GM21367 (cell line): ENCODE measurements around the gene FGFRL1.
"Not testable (repeated sequence)": the region's sequence is repeated elsewhere in the genome, so short reads cannot be mapped to it uniquely, and the experiment has no call there.

Experiments used
- ATAC-seq: cut with Tn5 transposase; IDR thresholded peaks from one replicate; pipeline ENCODE4 v1.9.1; 2021; ENCODE audit not compliant: unreplicated experiment

FGFRL1 gene

GRCh38 chr4:991451-992296, 19.8 kb upstream of the FGFRL1 start:
- ATAC-seq = no peak

GRCh38 chr4:992297-993110, 18.9 kb upstream of the FGFRL1 start:
- ATAC-seq = no peak

DNA sequence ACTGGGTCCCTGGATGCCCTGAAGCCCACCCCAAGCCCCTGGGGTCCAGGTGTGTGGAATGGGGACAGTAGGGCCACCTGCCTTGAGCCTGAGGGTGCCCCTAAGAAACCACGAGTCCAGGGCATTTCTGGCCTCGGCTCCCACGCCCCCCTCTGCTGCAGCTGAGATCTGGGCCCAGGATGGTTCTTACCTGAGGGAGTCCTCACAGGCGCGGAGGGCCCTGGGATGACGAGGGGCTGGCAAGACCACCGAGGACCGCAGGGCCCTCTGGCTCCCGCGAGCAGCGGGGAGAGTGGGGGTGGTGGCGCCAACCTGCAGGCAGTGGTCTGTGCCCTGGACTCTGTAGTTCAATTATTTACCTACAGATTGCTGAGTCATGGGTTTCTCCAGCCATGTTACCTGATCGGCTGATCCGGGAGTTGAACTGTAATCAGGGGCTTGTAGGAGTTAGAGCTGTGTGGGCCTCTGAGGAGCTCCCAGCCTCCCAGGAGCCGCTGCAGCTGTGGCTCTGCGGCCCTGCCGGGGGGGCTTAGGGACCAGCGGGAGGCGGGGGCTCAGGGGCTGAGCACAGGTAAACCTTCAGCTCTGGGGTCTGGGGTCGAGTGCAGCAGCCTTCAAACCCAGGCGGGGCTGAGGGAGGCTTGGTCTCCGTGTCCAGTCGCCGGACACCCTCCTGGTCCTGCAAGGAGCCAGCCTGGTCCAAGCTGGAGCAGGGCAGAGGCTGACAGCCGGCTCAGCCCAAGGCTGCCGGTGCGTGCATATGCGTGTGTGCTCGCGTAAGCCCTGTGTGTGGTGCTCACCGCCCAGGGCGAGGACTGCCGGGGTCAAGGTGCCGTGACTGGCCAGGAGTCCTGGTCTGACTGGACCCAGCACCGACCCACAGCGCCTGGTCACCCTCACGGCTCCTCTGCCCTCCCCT, 18.1 kb upstream of the FGFRL1 start, which contains the start of gene SLC26A1:
SLC26A1 (minus strand) TSS at position 294 of the 919 bp plus-strand sequence. CDS start 1,701 bp downstream, outside the sequence.
- no peak for ATAC-seq

- no peak for ATAC-seq
Measured at GRCh38 chr4:995311-996026, 16.0 kb upstream of the FGFRL1 start.

DNA sequence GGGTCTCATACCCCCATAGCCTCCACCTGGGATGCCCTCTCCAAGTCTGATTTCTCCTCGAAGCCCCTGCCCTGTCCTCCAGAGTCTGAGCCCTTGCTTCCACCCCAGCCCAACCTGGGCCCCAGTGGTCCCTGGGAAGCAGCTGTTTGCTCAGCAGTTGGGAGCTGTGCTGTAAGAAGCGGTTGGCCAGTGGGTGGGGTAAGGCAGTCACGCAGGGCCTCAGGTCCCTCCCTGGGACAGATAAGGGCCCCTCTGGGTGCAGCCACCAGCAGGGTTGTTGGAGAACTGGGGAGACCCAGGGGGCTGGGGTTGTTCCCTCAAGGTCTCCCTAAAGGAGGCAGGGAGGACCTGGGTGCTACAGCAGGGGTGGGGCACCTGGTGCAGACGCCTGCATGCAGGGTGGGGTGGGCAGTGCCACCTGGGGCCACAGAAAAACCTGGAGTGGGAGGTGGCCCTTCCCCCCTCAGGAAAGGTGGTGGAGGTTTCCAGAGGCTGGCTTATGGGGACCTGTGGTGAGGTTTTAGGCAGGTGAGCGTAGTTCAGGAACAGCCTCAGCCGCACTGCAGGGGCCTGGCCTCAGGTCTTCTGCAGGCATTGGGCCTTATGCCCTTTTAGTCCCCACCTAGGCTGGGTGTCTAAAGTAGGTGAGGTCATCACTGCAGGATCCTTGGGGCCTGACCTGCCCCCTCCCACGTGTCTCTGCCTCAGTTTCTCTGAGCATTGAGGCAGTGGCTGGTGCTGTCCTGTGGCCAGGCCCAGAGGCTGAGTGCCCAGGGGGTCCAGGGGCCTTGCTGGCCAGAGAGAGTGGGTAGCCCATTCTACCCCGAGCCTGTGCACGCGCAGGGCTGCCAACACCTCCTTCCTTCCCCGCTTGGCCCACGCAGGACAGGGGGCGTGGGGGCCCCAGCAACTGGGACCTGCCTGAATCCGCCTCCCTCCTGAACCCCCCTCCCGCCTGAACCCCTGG, 15.1 kb upstream of the FGFRL1 start:
- no peak for ATAC-seq

DNA sequence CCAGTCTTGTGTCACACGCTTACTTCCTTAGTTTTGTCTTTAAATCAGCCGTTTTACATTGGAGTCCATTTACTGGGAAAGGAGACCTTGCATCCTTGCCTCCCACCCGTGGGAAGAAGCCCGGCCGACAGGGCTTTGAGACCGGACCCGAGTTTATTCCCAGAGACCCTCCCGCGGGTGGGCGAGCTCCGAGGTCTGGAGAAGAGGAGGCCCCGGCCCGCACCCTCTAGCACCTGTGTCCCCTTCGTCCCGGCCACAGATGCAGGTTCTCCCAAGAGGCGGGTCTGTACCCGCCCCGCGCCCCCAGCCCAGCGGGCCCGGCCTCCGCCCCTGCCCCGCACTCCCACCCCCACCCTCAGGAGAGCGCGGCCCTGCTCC, 14.4 kb upstream of the FGFRL1 start:
- no peak for ATAC-seq

GRCh38 chr4:997375-998071, 13.9 kb upstream of the FGFRL1 start:
- no peak for ATAC-seq

DNA sequence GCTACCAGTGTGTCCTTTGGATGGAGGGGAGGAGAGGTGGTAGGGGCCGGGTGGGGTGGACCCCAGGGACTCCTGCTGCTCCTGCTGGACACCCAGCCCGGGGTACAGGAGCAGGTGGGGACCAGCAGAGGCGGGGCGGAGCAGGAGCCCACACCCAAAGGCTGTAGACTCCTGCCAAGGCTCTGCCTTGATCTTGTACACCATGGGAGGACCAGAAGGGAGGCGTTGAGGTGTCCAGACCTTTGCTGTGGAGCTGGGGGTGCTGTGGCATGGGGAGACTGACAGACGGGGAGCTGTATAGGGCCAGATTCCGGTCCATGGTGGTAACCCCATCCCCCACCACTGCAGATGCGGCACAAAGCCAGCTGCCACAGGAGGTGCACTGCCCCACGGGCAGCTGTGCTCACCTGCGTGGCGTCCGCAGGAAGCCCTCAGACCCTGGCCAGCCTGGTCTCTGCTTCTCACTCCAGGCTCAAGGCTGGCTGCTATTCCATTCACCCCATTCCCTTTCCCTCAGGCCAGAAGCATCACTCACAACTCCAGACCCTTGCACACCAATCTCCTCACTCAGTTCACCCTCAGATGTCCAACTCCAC, 13.2 kb upstream of the FGFRL1 start:
- ATAC-seq = no peak

- not testable (repeated sequence) for ATAC-seq
Measured at GRCh38 chr4:999240-999863, 12.1 kb upstream of the FGFRL1 start.

DNA sequence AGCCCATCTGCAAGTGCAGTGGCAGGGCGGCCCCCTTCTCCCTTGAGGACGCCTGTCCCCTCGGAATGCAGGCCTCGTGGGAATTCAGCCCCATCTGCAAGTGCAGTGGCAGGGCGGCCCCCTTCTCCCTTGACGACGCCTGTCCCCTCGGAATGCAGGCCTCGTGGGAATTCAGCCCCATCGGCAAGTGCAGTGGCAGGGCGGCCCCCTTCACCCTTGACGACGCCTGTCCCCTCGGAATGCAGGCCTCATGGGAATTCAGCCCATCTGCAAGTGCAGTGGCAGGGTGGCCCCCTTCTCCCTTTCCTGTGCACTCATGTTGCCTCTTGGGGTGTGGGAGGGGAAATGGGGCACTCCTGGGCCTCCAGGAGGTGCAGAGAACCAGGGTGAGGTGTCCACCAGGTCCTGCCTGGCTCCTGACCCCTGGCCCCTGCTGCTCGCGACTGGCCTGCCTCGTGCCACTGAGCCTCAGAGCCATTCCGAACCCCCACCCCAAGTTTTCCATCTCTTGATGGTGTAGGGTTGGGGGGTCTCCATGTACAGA, 11.5 kb upstream of the FGFRL1 start:
- ATAC-seq = no peak

DNA sequence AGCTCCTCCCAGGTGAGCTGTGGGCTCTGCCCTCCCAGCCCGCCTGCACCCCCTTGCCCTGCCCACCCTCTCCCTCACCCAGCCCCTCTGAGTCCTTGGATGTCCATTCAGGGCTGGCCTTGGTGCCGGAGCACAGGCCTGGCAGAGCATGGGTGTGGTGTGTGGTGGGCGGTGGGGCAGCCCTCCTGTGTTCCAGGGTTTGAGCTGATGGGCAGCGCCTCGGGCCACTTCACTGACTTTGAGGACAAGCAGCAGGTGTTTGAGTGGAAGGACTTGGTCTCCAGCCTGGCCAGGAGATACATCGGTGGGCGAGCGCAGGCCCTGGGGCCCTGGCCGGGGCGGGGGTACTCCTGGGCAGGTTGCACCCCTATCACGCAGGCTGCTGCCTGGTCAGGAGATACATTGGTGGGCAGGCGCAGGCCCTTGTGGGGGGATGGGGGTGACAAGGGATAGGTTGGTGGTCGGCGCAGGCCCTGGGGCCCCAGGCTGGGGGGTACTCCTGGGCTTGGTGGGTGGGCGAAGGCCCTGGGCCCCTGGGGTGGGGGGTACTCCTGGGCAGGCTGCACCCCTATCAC, 10.7 kb upstream of the FGFRL1 start:
- no peak for ATAC-seq

DNA sequence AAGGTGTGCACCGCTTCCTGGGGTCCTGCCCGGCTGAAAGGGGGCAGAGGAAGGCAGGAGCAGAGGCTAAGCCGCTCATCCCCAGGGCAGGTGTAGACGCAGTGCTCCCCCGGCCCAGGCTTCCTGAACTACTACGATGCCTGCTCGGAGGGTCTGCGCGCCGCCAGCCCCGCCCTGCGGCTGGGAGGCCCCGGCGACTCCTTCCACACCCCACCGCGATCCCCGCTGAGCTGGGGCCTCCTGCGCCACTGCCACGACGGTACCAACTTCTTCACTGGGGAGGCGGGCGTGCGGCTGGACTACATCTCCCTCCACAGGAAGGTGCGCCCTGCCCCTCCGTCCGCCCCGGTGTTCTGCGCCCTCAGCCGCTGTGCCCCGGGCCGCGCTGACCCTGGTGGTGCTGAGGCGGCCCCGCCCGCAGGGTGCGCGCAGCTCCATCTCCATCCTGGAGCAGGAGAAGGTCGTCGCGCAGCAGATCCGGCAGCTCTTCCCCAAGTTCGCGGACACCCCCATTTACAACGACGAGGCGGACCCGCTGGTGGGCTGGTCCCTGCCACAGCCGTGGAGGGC, 9.8 kb upstream of the FGFRL1 start:
- ATAC-seq = no peak

DNA sequence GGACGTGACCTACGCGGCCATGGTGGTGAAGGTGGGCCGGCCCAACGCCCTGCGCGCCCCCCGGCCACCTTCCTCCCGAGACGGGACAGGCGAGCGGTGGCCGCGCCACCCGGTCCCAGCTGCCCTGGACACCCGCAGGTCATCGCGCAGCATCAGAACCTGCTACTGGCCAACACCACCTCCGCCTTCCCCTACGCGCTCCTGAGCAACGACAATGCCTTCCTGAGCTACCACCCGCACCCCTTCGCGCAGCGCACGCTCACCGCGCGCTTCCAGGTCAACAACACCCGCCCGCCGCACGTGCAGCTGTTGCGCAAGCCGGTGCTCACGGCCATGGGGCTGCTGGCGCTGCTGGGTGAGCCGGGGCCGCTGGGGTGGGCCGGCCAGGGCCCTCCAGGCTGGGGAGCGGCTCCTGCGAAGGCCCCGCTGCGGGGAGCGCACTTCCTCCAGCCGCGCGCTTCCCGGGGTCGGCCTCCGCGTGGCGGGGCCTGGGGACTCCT, 9.2 kb upstream of the FGFRL1 start:
- no peak for ATAC-seq

DNA sequence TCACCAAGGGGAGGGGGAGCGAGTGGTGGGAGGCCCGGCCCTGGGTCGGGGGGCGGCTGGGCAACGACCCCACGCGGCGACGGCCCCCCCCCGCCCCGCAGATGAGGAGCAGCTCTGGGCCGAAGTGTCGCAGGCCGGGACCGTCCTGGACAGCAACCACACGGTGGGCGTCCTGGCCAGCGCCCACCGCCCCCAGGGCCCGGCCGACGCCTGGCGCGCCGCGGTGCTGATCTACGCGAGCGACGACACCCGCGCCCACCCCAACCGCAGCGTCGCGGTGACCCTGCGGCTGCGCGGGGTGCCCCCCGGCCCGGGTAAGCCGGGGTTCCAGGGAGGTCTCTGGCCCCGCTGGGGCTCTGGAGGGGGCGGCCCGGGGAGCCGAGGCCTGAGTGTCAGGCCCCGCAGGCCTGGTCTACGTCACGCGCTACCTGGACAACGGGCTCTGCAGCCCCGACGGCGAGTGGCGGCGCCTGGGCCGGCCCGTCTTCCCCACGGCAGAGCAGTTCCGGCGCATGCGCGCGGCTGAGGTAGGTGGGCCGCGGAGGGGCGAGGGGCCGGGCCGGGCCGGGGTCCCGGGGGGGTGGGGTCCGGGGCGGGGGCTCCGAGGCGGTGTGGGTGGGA, 8.7 kb upstream of the FGFRL1 start:
- no peak for ATAC-seq

DNA sequence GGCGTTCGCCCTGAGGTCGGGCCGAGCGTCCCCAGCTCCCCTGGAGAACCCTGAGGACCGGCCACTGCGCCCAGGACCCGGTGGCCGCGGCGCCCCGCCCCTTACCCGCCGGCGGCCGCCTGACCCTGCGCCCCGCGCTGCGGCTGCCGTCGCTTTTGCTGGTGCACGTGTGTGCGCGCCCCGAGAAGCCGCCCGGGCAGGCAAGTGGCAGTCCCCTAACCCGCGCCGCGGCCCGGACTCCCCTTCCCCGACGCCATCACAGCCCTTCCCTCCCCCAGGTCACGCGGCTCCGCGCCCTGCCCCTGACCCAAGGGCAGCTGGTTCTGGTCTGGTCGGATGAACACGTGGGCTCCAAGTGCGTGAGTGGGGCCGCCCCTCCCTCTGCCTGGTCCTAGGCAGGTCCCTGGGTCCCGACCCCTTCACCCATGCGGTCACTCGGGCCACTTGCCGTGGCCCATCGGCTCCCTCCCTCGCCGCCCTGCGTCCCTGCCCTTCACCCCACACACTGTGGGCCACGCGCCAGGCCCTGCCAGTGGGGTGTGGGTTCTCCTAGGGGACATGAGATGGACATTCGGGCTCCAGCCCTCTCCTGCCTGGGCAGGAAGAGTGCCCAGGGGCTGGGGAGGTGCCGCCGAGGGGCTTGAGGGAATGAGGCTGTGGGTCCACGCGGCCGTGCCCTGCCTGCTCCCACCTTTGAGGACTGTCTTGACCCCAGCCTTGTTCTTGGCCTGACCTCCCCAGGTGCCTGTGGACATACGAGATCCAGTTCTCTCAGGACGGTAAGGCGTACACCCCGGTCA, 8.0 kb upstream of the FGFRL1 start:
- no peak for ATAC-seq
